Ovary (tissue), 9 donors: ENCODE data around the gene ETNK2. TPM values are rescaled to one million over a fixed set of nuclear protein-coding genes. Genes with fewer than 3 reads are reported as not detected.

Experiments used
- DNase-seq, 5 donors: peaks; one replicate each; pipeline ENCODE4 v3.0.0-alpha.2; 2019 to 2020
- H3K27ac ChIP-seq, 2 donors: fragments of 200-600 bp; one replicate each; pipeline versions ENCODE4 v1.5.1 to v1.8.0; 2019 to 2022
- H3K27me3 ChIP-seq: fragments of 200-600 bp; one replicate; pipeline ENCODE4 v1.8.0; 2022
- H3K36me3 ChIP-seq: fragments of 200-600 bp; sonication (generic); one replicate; pipeline ENCODE4 v1.5.1; 2019
- H3K4me1 ChIP-seq: one replicate; pipeline ENCODE4 v1.8.1; 2013; ENCODE audit warnings: mild to moderate bottlenecking, moderate library complexity; ENCODE audit not compliant: insufficient read depth
- H3K4me3 ChIP-seq: fragments of 200-600 bp; sonication (generic); one replicate; pipeline ENCODE4 v1.5.1; 2017
- H3K9me3 ChIP-seq, 2 donors: fragments of 200-600 bp in 1 of 2; sonication (generic) in 1 of 2; one replicate each; pipeline versions ENCODE4 v1.5.1 to v1.8.1; 2013 to 2019; ENCODE audit warnings: mild to moderate bottlenecking in 1 of 2, moderate library complexity in 1 of 2
- EP300 ChIP-seq: sonication (generic); formaldehyde crosslinking; IDR thresholded peaks from one replicate; pipeline ENCODE4 v1.6.1; 2017; ENCODE audit warnings: antibody characterized with exemption
- POLR2A ChIP-seq: fragments of 450-650 bp; IDR thresholded peaks from one replicate; pipeline ENCODE4 v1.6.1; 2017; ENCODE audit warnings: antibody characterized with exemption, mild to moderate bottlenecking, moderate library complexity
- WGBS, 3 donors: extraction: QIAGEN DNeasy Blood & Tissue Kit in 1 of 3; methylation state at CpG; one replicate each; pipeline versions ENCODE4 v1.1.5 to v1.1.7; 2013 to 2017; 5-methylcytosine and 5-hydroxymethylcytosine counted together
- intact Hi-C, 4 donors: fragments of 100-400 bp; cut with DNase I; formaldehyde crosslinking; loops; one replicate each; pipeline versions ENCODE4 v1.11.0 to v1.15.1; 2022 to 2023
- polyA plus RNA-seq, 2 donors: library from polyadenylated mRNA; stranded (reverse); fragments of 200-250 nt in 1 of 2; fragments of 350-450 nt in 1 of 2; fragmentation: Illumina TruSeq in 1 of 2; extraction: RNeasy Lipid Tissue Mini Kit (QIAGEN cat#74804) in 1 of 2; gene quantifications; one replicate each; pipeline ENCODE4 v1.2.3, GENCODE V29; 2013 to 2014
- total RNA-seq, 7 donors: library from RNA; depleted of rRNA in 2 of 7; stranded (reverse); fragments of >200 nt in 2 of 7; fragmentation: NEBNext Ultra II Directional in 3 of 7; extraction: Animal tissue kit (Norgen Biotek cat#: 25700) in 3 of 7; gene quantifications; one replicate each; pipeline versions ENCODE4 v1.1.0 to v1.2.4, GENCODE V29; 2016 to 2023
- TF ChIP-seq, protein P1 (sequence below), 3 donors: fragments of 450-650 bp in 2 of 3; fragments of 200-600 bp in 1 of 3; IDR thresholded peaks; one replicate each; pipeline versions ENCODE4 v1.5.1 to v1.8.0; 2016 to 2022; ENCODE audit warnings: antibody characterized with exemption in 3 of 3, mild to moderate bottlenecking in 1 of 3
- donor health status: DM: no; HTN: no; CAD: no; lungs with moderate emphysema.
- donor health status: DM: no; HTN: no; CAD: no.
- donor health status: Bipolar disorder and iron deficiency.
- donor health status: DM: yes; HTN: yes; CAD: no.
- donor health status: DM: no; HTN: no; CAD: no.
- donor health status: DM: yes; HTN: yes; CAD: no.

Gene ETNK2
- total and polyA plus RNA-seq, 9 donors = 16.3 to 60.9 (median 40.3) TPM

DNA sequence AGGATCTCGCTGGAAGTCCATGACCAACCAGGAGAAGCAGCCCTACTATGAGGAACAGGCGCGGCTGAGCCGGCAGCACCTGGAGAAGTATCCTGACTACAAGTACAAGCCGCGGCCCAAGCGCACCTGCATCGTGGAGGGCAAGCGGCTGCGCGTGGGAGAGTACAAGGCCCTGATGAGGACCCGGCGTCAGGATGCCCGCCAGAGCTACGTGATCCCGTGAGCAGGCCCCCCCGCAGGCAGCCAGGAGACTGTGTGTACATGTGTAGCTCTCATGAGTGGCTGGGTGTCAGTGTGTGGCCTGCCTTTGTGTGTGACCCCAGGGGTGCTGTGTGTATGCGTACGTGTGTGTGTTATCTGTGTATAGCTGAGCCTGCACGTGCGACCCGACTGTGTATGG is 27.2 kb downstream of the ETNK2 start:
- no peak overlapping the region for H3K4me3 ChIP-seq
- intact Hi-C loops = loop anchor here in 3 of 4 donors (5.0 to 10.0 kb wide), 5 partner anchors 42 to 502 kb away; partner anchors contain the start of gene SOX13 (in 1 of the 3)
- no peaks in the 10 kb centered on the region for H3K27me3 ChIP-seq
- H3K27ac ChIP-seq = no peak overlapping the region
- no peaks in the 10 kb centered on the region for H3K36me3 ChIP-seq
- 88 to 90% (median 89%) methylated on average over 22 of the region's 22 CpGs for WGBS, 3 donors
- H3K4me1 ChIP-seq = peaks cover 5% of the 10 kb centered on the region
- DNase-seq = no peak
- H3K9me3 ChIP-seq = no peaks in the 10 kb centered on the region
- TF ChIP-seq, protein P1, sequence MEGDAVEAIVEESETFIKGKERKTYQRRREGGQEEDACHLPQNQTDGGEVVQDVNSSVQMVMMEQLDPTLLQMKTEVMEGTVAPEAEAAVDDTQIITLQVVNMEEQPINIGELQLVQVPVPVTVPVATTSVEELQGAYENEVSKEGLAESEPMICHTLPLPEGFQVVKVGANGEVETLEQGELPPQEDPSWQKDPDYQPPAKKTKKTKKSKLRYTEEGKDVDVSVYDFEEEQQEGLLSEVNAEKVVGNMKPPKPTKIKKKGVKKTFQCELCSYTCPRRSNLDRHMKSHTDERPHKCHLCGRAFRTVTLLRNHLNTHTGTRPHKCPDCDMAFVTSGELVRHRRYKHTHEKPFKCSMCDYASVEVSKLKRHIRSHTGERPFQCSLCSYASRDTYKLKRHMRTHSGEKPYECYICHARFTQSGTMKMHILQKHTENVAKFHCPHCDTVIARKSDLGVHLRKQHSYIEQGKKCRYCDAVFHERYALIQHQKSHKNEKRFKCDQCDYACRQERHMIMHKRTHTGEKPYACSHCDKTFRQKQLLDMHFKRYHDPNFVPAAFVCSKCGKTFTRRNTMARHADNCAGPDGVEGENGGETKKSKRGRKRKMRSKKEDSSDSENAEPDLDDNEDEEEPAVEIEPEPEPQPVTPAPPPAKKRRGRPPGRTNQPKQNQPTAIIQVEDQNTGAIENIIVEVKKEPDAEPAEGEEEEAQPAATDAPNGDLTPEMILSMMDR (IDR thresholded peaks at IDR 0.05) = no peak
- TF ChIP-seq POLR2A (no peak), EP300 (no peak)

DNA sequence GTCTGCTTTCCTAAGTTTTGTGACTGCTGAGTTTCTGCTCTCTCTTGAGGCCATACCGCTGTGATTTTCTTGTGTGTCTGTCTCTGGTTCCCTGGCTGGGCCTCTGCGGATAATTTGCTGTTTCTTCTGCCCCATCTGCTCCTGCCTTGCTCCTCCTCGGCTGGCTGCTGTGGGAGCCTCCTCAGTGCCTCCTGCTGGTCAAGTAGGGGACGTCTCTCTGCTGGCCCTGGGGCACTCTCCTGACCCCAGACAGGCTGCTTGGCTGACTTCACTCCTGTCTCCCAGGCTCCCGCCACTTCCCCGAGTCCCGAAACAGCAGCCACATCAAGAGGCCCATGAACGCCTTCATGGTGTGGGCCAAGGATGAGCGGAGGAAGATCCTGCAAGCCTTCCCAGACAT is 28.5 kb downstream of the ETNK2 start:
- WGBS, 3 donors = 70 to 77% (median 76%) methylated on average over 9 of the region's 9 CpGs
- no peak overlapping the region for H3K27ac ChIP-seq
- H3K36me3 ChIP-seq = no peaks in the 10 kb centered on the region
- no peak for DNase-seq
- H3K27me3 ChIP-seq = no peaks in the 10 kb centered on the region
- no peaks in the 10 kb centered on the region for H3K9me3 ChIP-seq
- intact Hi-C loops = loop anchor here in 1 of 4 donors (10.0 kb wide), 1 partner anchor 49 kb away; the partner anchor contains the start of gene SOX13
- H3K4me1 ChIP-seq = no peaks in the 10 kb centered on the region
- TF ChIP-seq POLR2A (no peak), EP300 (no peak)
- TF ChIP-seq, protein P1 (IDR thresholded peaks at IDR 0.05) = no peak
- H3K4me3 ChIP-seq = no peak overlapping the region

DNA sequence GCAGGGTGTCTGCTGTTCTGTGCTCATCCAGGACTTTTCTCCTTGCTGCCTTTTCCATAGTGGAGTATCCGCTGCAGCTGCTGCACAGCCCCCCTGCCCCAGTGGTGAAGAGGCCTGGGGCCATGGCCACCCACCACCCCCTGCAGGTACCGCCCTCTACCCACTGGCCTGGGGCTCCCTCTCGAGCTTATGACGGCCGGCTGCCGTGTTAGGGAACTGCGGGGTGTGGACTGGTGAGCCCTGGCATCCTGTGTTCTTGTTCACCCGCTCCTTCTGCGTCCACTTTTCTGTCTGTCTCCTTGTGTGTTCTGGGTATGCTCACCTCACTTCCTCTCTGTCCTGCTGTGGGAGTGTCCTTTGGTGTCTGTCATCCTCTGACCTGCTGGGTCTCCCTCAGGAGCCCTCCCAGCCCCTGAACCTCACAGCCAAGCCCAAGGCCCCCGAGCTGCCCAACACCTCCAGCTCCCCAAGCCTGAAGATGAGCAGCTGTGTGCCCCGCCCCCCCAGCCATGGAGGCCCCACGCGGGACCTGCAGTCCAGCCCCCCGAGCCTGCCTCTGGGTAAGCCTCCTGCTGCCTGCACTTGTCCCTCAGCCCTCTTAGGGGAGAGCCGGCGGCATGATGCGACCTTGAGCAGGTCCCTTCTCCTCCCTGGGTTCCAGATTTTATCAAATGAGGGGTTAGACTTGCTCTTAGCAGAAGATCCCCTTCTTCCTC is 29.8 kb downstream of the ETNK2 start:
- Histone ChIP-seq H3K4me1 (no peaks in the 10 kb centered on the region), H3K4me3 (no peak overlapping the region), H3K27me3 (no peaks in the 10 kb centered on the region), H3K9me3 (no peaks in the 10 kb centered on the region), H3K27ac (no peak overlapping the region), H3K36me3 (no peaks in the 10 kb centered on the region)
- no peak for DNase-seq
- 86 to 87% (median 87%) methylated on average over 17 of the region's 17 CpGs for WGBS, 3 donors
- intact Hi-C loops = loop anchor here in 1 of 4 donors (10.0 kb wide), 1 partner anchor 47 kb away; the partner anchor contains the start of gene SOX13
- TF ChIP-seq, protein P1 (IDR thresholded peaks at IDR 0.05) = no peak
- no peak for TF ChIP-seq POLR2A
- TF ChIP-seq EP300 = no peak

DNA sequence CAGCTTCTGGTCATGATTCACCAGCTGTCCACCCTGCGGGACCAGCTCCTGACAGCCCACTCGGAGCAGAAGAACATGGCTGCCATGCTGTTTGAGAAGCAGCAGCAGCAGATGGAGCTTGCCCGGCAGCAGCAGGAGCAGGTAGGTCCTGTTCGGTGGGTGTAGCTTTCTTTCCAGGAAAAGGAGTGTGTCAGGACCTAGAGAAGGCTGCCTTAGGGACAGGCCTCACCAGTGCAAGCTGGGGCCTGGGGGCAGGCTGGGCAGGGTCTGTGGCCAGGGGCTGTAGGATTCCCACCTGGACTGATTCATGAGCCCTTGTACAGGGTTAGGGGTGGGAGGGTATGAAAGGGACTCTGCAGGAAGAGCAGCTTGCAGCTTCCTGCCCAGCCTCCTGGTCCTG is 35.3 kb downstream of the ETNK2 start:
- H3K4me3 ChIP-seq = no peak overlapping the region
- no peaks in the 10 kb centered on the region for H3K36me3 ChIP-seq
- intact Hi-C loops = no loop called here
- no peak overlapping the region for H3K27ac ChIP-seq
- TF ChIP-seq, protein P1 (IDR thresholded peaks at IDR 0.05) = no peak
- TF ChIP-seq POLR2A = no peak
- TF ChIP-seq EP300 = no peak
- no peaks in the 10 kb centered on the region for H3K9me3 ChIP-seq
- WGBS, 3 donors = 91 to 100% (median 92%) methylated on average over 4 of the region's 4 CpGs
- peaks cover 2% of the 10 kb centered on the region for H3K4me1 ChIP-seq
- no peak for DNase-seq
- no peaks in the 10 kb centered on the region for H3K27me3 ChIP-seq
